Thymus (tissue), 11 donors: ENCODE measurements around the gene L1CAM. TPM values are rescaled to one million over a fixed set of nuclear protein-coding genes. Genes with fewer than 3 reads are reported as not detected.
"Not testable (repeated sequence)": the region's sequence is repeated elsewhere in the genome, so short reads cannot be mapped to it uniquely, and the experiment has no call there.

Experiments
- DNase-seq, 9 donors: peaks; one replicate each; pipeline ENCODE4 v3.0.0-alpha.2; 2013; ENCODE audit warnings: low spot score in 9 of 9, low read depth in 6 of 9, missing footprints in 1 of 9
- H3K27ac ChIP-seq, 2 donors: one replicate each; pipeline ENCODE4 v1.5.1; 2013; ENCODE audit warnings: control low read depth in 1 of 2, low read depth in 1 of 2, low read length in 1 of 2, mild to moderate bottlenecking in 1 of 2, moderate library complexity in 1 of 2
- H3K27me3 ChIP-seq, 2 donors: one replicate each; pipeline ENCODE4 v1.5.1; 2013; ENCODE audit warnings: low read length in 1 of 2; ENCODE audit not compliant: control insufficient read depth in 2 of 2, insufficient read depth in 1 of 2
- H3K36me3 ChIP-seq, 2 donors: one replicate each; pipeline ENCODE4 v1.5.1; 2013; ENCODE audit warnings: low read length in 1 of 2, mild to moderate bottlenecking in 1 of 2, moderate library complexity in 1 of 2; ENCODE audit not compliant: control insufficient read depth in 2 of 2, insufficient read depth in 2 of 2
- H3K4me1 ChIP-seq, 2 donors: one replicate each; pipeline ENCODE4 v1.5.1; 2013; ENCODE audit warnings: low read length in 2 of 2; ENCODE audit not compliant: control insufficient read depth in 2 of 2, insufficient read depth in 2 of 2
- H3K4me3 ChIP-seq, 2 donors: one replicate each; pipeline ENCODE4 v1.5.1; 2013; ENCODE audit warnings: low read length in 2 of 2, control low read depth in 1 of 2, mild to moderate bottlenecking in 1 of 2
- H3K9me3 ChIP-seq, 2 donors: one replicate each; pipeline ENCODE4 v1.5.1; 2013; ENCODE audit warnings: low read length in 1 of 2, mild to moderate bottlenecking in 1 of 2; ENCODE audit not compliant: control insufficient read depth in 2 of 2, insufficient read depth in 1 of 2
- WGBS: extraction: QIAGEN DNeasy Blood & Tissue Kit; methylation state at CpG from one replicate; pipeline ENCODE4 v1.1.7; 2013; 5-methylcytosine and 5-hydroxymethylcytosine counted together
- polyA plus RNA-seq: library from polyadenylated mRNA; stranded (reverse); fragments of 200-250 nt; gene quantifications from one replicate; pipeline ENCODE4 v1.2.3, GENCODE V29; 2013
- total RNA-seq: library from RNA; stranded (reverse); fragments of 120-200 nt; gene quantifications from one replicate; pipeline ENCODE4 v1.2.4, GENCODE V29; 2013
- donor health status: healthy.

L1CAM gene
- total and polyA plus RNA-seq, 2 donors = 0.28 to 0.64 TPM

- Histone ChIP-seq H3K27ac (no peak overlapping the region), H3K27me3 (peaks cover 7 to 67% of the 10 kb centered on the region in 2 donors), H3K4me3 (no peak overlapping the region), H3K4me1 (peaks cover 0 to 17% of the 10 kb centered on the region in 2 donors), H3K9me3 (no peaks in the 10 kb centered on the region), H3K36me3 (no peaks in the 10 kb centered on the region)
- DNase-seq = no peak
- 52% methylated on average over 10 of the region's 10 CpGs for WGBS
These were observed 61.6 kb downstream of the L1CAM start for GRCh38 chrX:153824348-153824747.

GRCh38 chrX:153821066-153821465 is 64.9 kb downstream of the L1CAM start:
- Histone ChIP-seq H3K36me3 (no peaks in the 10 kb centered on the region), H3K4me3 (no peak overlapping the region), H3K27ac (no peak overlapping the region), H3K4me1 (peaks cover 0 to 24% of the 10 kb centered on the region in 2 donors), H3K27me3 (peaks cover 0 to 64% of the 10 kb centered on the region in 2 donors), H3K9me3 (no peaks in the 10 kb centered on the region)
- WGBS = 92% methylated on average over 9 of the region's 9 CpGs
- DNase-seq = no peak

- Histone ChIP-seq H3K27me3 (peaks cover 0 to 59% of the 10 kb centered on the region in 2 donors), H3K9me3 (no peaks in the 10 kb centered on the region), H3K27ac (no peak overlapping the region), H3K4me3 (no peak overlapping the region), H3K4me1 (peaks cover 0 to 24% of the 10 kb centered on the region in 2 donors), H3K36me3 (no peaks in the 10 kb centered on the region)
- 55% methylated on average over 7 of the region's 7 CpGs for WGBS
- no peak for DNase-seq
These were observed 65.4 kb downstream of the L1CAM start for GRCh38 chrX:153820601-153821000.

- peaks cover 0 to 54% of the 10 kb centered on the region in 2 donors for H3K27me3 ChIP-seq
- H3K36me3 ChIP-seq = no peaks in the 10 kb centered on the region
- H3K27ac ChIP-seq = no peak overlapping the region
- H3K4me3 ChIP-seq = peak overlapping the region; percentile 20 to 44
- WGBS = 39% methylated on average over 23 of the region's 23 CpGs
- no peak for DNase-seq
- H3K9me3 ChIP-seq = no peaks in the 10 kb centered on the region
- H3K4me1 ChIP-seq = peaks cover 0 to 24% of the 10 kb centered on the region in 2 donors
These were observed 66.5 kb downstream of the L1CAM start for GRCh38 chrX:153819384-153820040.

GRCh38 chrX:153818571-153819383 is 67.2 kb downstream of the L1CAM start:
- H3K4me1 ChIP-seq = peaks cover 0 to 24% of the 10 kb centered on the region in 2 donors
- no peak overlapping the region for H3K27ac ChIP-seq
- peak in 5 of 9 donors; percentile 14 to 56 (median 40) for DNase-seq
- no peaks in the 10 kb centered on the region for H3K36me3 ChIP-seq
- H3K9me3 ChIP-seq = no peaks in the 10 kb centered on the region
- H3K27me3 ChIP-seq = peaks cover 0 to 48% of the 10 kb centered on the region in 2 donors
- peak overlapping the region; percentile 20 to 44 for H3K4me3 ChIP-seq
- 12% methylated on average over 63 of the region's 67 CpGs for WGBS

- Histone ChIP-seq H3K4me1 (peaks cover 0 to 24% of the 10 kb centered on the region in 2 donors), H3K27me3 (peaks cover 0 to 45% of the 10 kb centered on the region in 2 donors)
- WGBS = 99% methylated on average over 9 of the region's 9 CpGs
- not testable (repeated sequence) for H3K4me3 ChIP-seq, H3K36me3 ChIP-seq, DNase-seq, H3K27ac ChIP-seq, H3K9me3 ChIP-seq
These were observed 67.9 kb downstream of the L1CAM start for GRCh38 chrX:153818064-153818463.

GRCh38 chrX:153816831-153817690 is 68.9 kb downstream of the L1CAM start:
- Histone ChIP-seq H3K9me3 (no peaks in the 10 kb centered on the region), H3K36me3 (no peaks in the 10 kb centered on the region), H3K4me1 (peaks cover 0 to 24% of the 10 kb centered on the region in 2 donors), H3K27ac (no peak overlapping the region), H3K27me3 (peaks cover 0 to 52% of the 10 kb centered on the region in 2 donors), H3K4me3 (no peak overlapping the region)
- 49% methylated on average over 25 of the region's 25 CpGs for WGBS
- no peak for DNase-seq

- no peaks in the 10 kb centered on the region for H3K9me3 ChIP-seq
- H3K36me3 ChIP-seq = no peaks in the 10 kb centered on the region
- no peak for DNase-seq
- peaks cover 0 to 11% of the 10 kb centered on the region in 2 donors for H3K4me1 ChIP-seq
- H3K27me3 ChIP-seq = peaks cover 0 to 53% of the 10 kb centered on the region in 2 donors
- no peak overlapping the region for H3K4me3 ChIP-seq
- WGBS = 66% methylated on average over 19 of the region's 19 CpGs
- H3K27ac ChIP-seq = no peak overlapping the region
These were observed 71.2 kb downstream of the L1CAM start for GRCh38 chrX:153814591-153815315.
